Measurements from ENCODE around the gene MYL11. TPM values are rescaled to one million over a fixed set of nuclear protein-coding genes. Genes with fewer than 3 reads are reported as not detected.

Gene MYL11
- total RNA-seq, 1 experiment from 2014 or later = not detected

Other genes with a start within 250 kb of the MYL11 start
- 3.7 TPM for gene CORO1A, start 191.2 kb upstream of the MYL11 start, total RNA-seq (2021; ENCODE audit: unreplicated experiment)
- gene BOLA2B, start 181.1 kb upstream of the MYL11 start, total RNA-seq (2021; ENCODE audit: unreplicated experiment) = 178 TPM
- gene SLX1A, start 180.9 kb upstream of the MYL11 start, total RNA-seq (2021; ENCODE audit: unreplicated experiment) = 18.5 TPM
- 16.8 TPM for gene SULT1A3, start 175.5 kb upstream of the MYL11 start, total RNA-seq (2021; ENCODE audit: unreplicated experiment)
- gene NPIPB13, start 126.3 kb upstream of the MYL11 start, total RNA-seq (2021; ENCODE audit: unreplicated experiment) = 19.8 TPM
- 90.7 TPM for gene CD2BP2, start 19.5 kb upstream of the MYL11 start, total RNA-seq (2021; ENCODE audit: unreplicated experiment)
- 52.6 TPM for gene TBC1D10B, start 4.3 kb upstream of the MYL11 start, total RNA-seq (2021; ENCODE audit: unreplicated experiment)
- 1.7 TPM for gene SEPTIN1, start 7.8 kb downstream of the MYL11 start, total RNA-seq (2021; ENCODE audit: unreplicated experiment)
- 16.6 TPM for gene ZNF48, start 20.6 kb downstream of the MYL11 start, total RNA-seq (2021; ENCODE audit: unreplicated experiment)
- gene ZNF771, start 32.8 kb downstream of the MYL11 start, total RNA-seq (2021; ENCODE audit: unreplicated experiment) = 14.4 TPM
- 120 TPM for gene DCTPP1, start 55.2 kb downstream of the MYL11 start, total RNA-seq (2021; ENCODE audit: unreplicated experiment)
- 68.5 TPM for gene SEPHS2, start 71.1 kb downstream of the MYL11 start, total RNA-seq (2021; ENCODE audit: unreplicated experiment)
- gene ITGAL, start 97.9 kb downstream of the MYL11 start, total RNA-seq (2021; ENCODE audit: unreplicated experiment) = 0.54 TPM
- 68.3 TPM for gene ZNF768, start 151.8 kb downstream of the MYL11 start, total RNA-seq (2021; ENCODE audit: unreplicated experiment)
- 10.9 TPM for gene ZNF747, start 160.1 kb downstream of the MYL11 start, total RNA-seq (2021; ENCODE audit: unreplicated experiment)
- 16.7 TPM for gene ZNF764, start 183.6 kb downstream of the MYL11 start, total RNA-seq (2021; ENCODE audit: unreplicated experiment)
- gene ZNF688, start 196.9 kb downstream of the MYL11 start, total RNA-seq (2021; ENCODE audit: unreplicated experiment) = 7.7 TPM
- gene ZNF785, start 210.9 kb downstream of the MYL11 start, total RNA-seq (2021; ENCODE audit: unreplicated experiment) = 6.2 TPM
- 16.5 TPM for gene ZNF689, start 235.6 kb downstream of the MYL11 start, total RNA-seq (2021; ENCODE audit: unreplicated experiment)